Measurements from ENCODE around the gene SLC5A5.

- TF ChIP-seq CTCF (IDR thresholded peaks at IDR 0.05 in 2 of 3, conservative IDR thresholded peaks at IDR 0.05 in 1 of 3; ENCODE audit: control insufficient read depth in 2 of 3, extremely low read depth in 1 of 3, insufficient read depth in 1 of 3, low read depth in 3 of 3, low read length in 3 of 3) (no peak), ZBTB33 (IDR thresholded peaks at IDR 0.05) (no peak), FOXM1 (IDR thresholded peaks at IDR 0.05; ENCODE audit: low read depth, low read length) (no peak)
Observed at GRCh38 chr19:17842663-17843291, 29.0 kb upstream of the SLC5A5 start.
